Effector memory CD8-positive, alpha-beta T cell (primary cell): Measurements from ENCODE around the gene RBM20.
"Not testable (repeated sequence)": the region's sequence is repeated elsewhere in the genome, so short reads cannot be mapped to it uniquely, and the experiment has no call there.

ENCODE experiments used
- ATAC-seq: fragments of 150-1000 bp; cut with Tn5 transposase; replicated peaks from 2 replicates; pipeline ENCODE4 v1.10.0; 2021; ENCODE audit warnings: mild to moderate bottlenecking, moderate library complexity
- DNase-seq, 3 experiments: peaks; one replicate each; pipeline ENCODE4 v3.0.0; 2021
- H3K27ac Mint-ChIP-seq, 2 donors: one replicate each; pipeline ENCODE4 v1.8.0; 2022; ENCODE audit warnings: mild to moderate bottlenecking in 2 of 2, mixed read lengths in 2 of 2, moderate library complexity in 2 of 2
- H3K27me3 Mint-ChIP-seq, 2 donors: one replicate each; pipeline ENCODE4 v1.8.0; 2022; ENCODE audit warnings: mixed read lengths in 2 of 2
- H3K36me3 Mint-ChIP-seq: one replicate; pipeline ENCODE4 v1.8.0; 2022; ENCODE audit warnings: mild to moderate bottlenecking, moderate library complexity, mixed read lengths; ENCODE audit not compliant: insufficient read depth
- H3K4me1 Mint-ChIP-seq, 2 donors: one replicate each; pipeline ENCODE4 v1.8.0; 2022; ENCODE audit warnings: low read depth in 2 of 2, mixed read lengths in 2 of 2
- H3K4me3 Mint-ChIP-seq, 2 donors: one replicate each; pipeline ENCODE4 v1.8.0; 2022; ENCODE audit warnings: mild to moderate bottlenecking in 2 of 2, mixed read lengths in 2 of 2, moderate library complexity in 2 of 2
- H3K9me3 Mint-ChIP-seq, 2 donors: one replicate each; pipeline ENCODE4 v1.8.0; 2022; ENCODE audit warnings: mixed read lengths in 2 of 2

RBM20 gene

GRCh38 chr10:110757586-110757985 is 113.5 kb downstream of the RBM20 start:
- ATAC-seq = no peak

DNA sequence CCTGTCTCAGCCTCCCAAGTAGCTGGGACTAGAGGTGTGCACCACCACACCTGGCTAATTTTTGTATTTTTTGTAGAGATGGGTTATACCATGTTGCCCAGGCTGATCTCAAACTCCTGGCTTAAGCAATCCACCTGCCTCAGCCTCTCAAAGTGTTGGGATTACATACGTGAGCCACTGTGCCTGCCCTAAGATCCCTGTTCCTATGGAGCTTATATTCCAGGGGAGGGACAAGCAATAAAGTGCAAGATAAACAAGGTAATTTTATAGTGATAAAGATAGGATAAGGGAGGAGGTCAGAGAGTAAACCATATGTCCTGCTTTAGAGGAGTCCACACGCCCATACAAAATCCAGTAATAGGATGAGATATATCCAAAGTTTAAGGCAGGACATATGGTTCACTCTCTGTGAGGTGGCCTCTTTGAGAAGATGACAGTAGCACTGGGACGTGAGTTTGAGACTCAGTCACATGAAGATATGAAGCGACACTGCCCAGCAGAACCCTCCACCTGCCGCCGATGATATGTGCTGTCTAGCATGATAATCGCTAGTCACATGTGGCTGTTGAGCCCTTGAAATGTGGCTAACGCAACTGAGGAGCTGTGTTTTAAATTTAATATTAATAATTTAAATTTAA is 114.1 kb downstream of the RBM20 start:
- DNase-seq (no peak), ATAC-seq (no peak)
- no peak overlapping the region for H3K4me3 Mint-ChIP-seq
- no peak overlapping the region for H3K27ac Mint-ChIP-seq
- H3K4me1 Mint-ChIP-seq = no peaks in the 10 kb centered on the region
- H3K9me3 Mint-ChIP-seq = no peaks in the 10 kb centered on the region
- no peaks in the 10 kb centered on the region for H3K36me3 Mint-ChIP-seq
- H3K27me3 Mint-ChIP-seq = peaks cover 10 to 11% of the 10 kb centered on the region in 2 donors

More at GRCh38 chr10:110757586-110757985, 113.5 kb downstream of the RBM20 start:
- Mint-ChIP-seq H3K27ac (no peak overlapping the region), H3K27me3 (peaks cover 5% of the 10 kb centered on the region in 2 donors), H3K9me3 (no peaks in the 10 kb centered on the region), H3K36me3 (no peaks in the 10 kb centered on the region), H3K4me1 (no peaks in the 10 kb centered on the region), H3K4me3 (no peak overlapping the region)
- no peak for DNase-seq

- Mint-ChIP-seq H3K4me3 (no peak overlapping the region), H3K36me3 (no peaks in the 10 kb centered on the region), H3K9me3 (no peaks in the 10 kb centered on the region), H3K4me1 (no peaks in the 10 kb centered on the region), H3K27ac (peak overlapping the region in 1 of 2 donors; percentile 47), H3K27me3 (peaks cover 17 to 18% of the 10 kb centered on the region in 2 donors)
- ATAC-seq = no peak
- DNase-seq = no peak
Measured at GRCh38 chr10:110758898-110759297, 114.8 kb downstream of the RBM20 start.

DNA sequence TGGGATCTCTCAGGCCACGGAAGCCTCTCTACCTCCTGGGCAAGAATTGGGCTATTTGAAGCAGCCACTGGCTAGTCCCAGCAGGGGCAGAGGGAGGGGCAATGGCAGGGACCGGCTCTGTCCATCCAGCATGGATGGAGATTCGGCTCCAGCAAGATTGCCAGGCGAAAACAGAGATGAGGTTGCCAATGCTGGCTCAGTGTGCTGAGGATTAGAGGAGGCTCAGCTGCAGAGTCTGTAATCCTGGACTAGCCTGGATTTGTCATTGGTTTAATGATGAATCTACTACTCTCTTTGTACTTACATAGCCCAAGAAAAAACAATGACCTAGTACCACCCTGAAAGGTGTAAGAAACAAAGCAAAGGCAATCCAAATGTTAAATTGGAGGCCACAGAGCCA is 115.4 kb downstream of the RBM20 start:
- H3K9me3 Mint-ChIP-seq = no peaks in the 10 kb centered on the region
- no peak overlapping the region for H3K4me3 Mint-ChIP-seq
- H3K4me1 Mint-ChIP-seq = peaks cover 0 to 4% of the 10 kb centered on the region in 2 donors
- no peak for ATAC-seq
- H3K27ac Mint-ChIP-seq = peak overlapping the region in 1 of 2 donors; percentile 47
- H3K36me3 Mint-ChIP-seq = no peaks in the 10 kb centered on the region
- H3K27me3 Mint-ChIP-seq = peaks cover 19 to 24% of the 10 kb centered on the region in 2 donors
- no peak for DNase-seq

DNA sequence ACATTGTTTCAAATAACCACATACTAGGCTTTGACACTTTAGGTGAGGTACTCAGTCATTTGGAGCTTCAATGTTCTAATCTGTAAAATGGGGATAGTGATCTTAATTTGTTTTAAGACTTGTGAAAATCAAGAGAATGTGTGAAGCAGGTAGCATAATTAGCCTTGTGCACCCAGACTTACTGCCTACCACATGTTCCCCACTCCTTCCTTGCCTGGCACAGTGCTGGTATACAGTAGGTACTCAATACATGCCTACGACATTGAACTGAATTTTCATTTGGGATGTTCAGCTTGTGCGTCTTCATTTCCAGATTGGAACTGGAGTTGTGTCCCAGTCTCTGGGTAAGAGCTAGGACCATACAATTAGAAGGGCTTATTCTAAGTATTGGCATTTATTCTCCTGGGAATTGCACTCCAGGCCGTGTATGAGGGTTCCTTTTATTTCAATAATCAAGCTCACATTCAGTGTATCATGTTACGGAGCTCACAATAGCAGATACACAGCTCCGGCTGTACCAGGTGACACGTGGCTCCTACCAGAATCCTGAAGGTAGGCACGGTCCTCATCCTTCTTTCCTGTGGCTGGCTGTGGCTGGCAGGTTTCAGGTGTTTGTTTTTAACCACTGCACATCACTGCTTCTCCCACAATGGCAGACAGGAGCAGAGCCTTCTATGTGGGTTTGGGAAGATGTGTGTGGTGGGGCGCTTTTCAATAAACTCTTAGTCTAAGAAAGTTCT is 118.1 kb downstream of the RBM20 start:
- Mint-ChIP-seq H3K4me1 (peaks cover 0 to 17% of the 10 kb centered on the region in 2 donors), H3K27ac (peak overlapping the region in 1 of 2 donors; percentile 1), H3K4me3 (no peak overlapping the region), H3K27me3 (peaks cover 19 to 28% of the 10 kb centered on the region in 2 donors), H3K36me3 (no peaks in the 10 kb centered on the region), H3K9me3 (no peaks in the 10 kb centered on the region)
- DNase-seq (no peak), ATAC-seq (no peak)

- no peak for ATAC-seq
- no peak overlapping the region for H3K4me3 Mint-ChIP-seq
- peak overlapping the region in 1 of 2 donors; percentile 1 for H3K27ac Mint-ChIP-seq
- no peaks in the 10 kb centered on the region for H3K36me3 Mint-ChIP-seq
- H3K4me1 Mint-ChIP-seq = peaks cover 0 to 17% of the 10 kb centered on the region in 2 donors
- no peaks in the 10 kb centered on the region for H3K9me3 Mint-ChIP-seq
- no peak for DNase-seq
- peaks cover 19 to 28% of the 10 kb centered on the region in 2 donors for H3K27me3 Mint-ChIP-seq
Measured at GRCh38 chr10:110762849-110763211, 118.7 kb downstream of the RBM20 start.

- Mint-ChIP-seq H3K9me3 (no peaks in the 10 kb centered on the region), H3K36me3 (no peaks in the 10 kb centered on the region), H3K27ac (no peak overlapping the region), H3K4me1 (peaks cover 0 to 17% of the 10 kb centered on the region in 2 donors), H3K27me3 (peaks cover 19 to 28% of the 10 kb centered on the region in 2 donors), H3K4me3 (peak overlapping the region; percentile 22 to 47)
- DNase-seq = no peak
- no peak for ATAC-seq
Measured at GRCh38 chr10:110764378-110764777, 120.2 kb downstream of the RBM20 start.

DNA sequence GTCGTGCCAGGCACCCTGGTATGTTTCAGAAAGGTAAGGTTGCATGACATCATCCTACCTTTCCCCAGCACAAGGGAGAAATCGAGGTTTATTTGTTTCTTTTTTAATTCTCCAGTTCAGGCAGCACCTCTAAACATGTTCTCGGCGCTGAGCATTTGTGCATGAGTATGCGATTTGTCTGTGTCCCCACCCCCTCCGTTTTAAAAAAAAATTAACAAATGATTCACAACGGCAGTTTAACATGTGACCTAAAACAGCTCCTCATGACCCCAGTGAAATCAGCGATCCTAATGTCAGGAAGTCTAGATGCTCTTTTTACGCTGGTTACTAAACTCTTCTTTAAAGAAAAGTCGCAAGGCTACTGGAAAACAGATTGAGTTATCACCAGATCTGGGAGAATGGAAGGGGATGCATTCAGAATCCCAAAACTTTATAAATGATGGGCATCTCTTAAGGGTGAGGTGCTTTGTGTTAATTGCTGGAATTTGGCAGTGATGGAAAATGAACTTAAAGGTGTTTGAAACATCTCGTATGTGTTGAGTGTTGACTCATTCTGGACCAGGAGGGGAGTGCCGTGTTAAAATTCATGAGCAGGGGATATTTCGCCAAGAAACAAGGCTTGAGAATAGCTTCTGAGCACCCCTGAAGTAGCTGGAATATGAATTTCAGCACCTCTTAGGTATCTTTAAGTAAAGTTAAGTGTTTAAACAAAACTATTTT is 120.8 kb downstream of the RBM20 start:
- no peak overlapping the region for H3K27ac Mint-ChIP-seq
- ATAC-seq (no peak), DNase-seq (no peak)
- H3K27me3 Mint-ChIP-seq = peaks cover 19 to 28% of the 10 kb centered on the region in 2 donors
- no peaks in the 10 kb centered on the region for H3K9me3 Mint-ChIP-seq
- no peaks in the 10 kb centered on the region for H3K36me3 Mint-ChIP-seq
- peak overlapping the region; percentile 22 to 47 for H3K4me3 Mint-ChIP-seq
- H3K4me1 Mint-ChIP-seq = peaks cover 0 to 17% of the 10 kb centered on the region in 2 donors

GRCh38 chr10:110765513-110766319 is 121.6 kb downstream of the RBM20 start:
- DNase-seq (no peak), ATAC-seq (no peak)
- H3K9me3 Mint-ChIP-seq = no peaks in the 10 kb centered on the region
- H3K4me1 Mint-ChIP-seq = peaks cover 0 to 17% of the 10 kb centered on the region in 2 donors
- H3K27ac Mint-ChIP-seq = no peak overlapping the region
- H3K27me3 Mint-ChIP-seq = peaks cover 19 to 28% of the 10 kb centered on the region in 2 donors
- no peaks in the 10 kb centered on the region for H3K36me3 Mint-ChIP-seq
- peak overlapping the region in 1 of 2 donors; percentile 47 for H3K4me3 Mint-ChIP-seq

DNA sequence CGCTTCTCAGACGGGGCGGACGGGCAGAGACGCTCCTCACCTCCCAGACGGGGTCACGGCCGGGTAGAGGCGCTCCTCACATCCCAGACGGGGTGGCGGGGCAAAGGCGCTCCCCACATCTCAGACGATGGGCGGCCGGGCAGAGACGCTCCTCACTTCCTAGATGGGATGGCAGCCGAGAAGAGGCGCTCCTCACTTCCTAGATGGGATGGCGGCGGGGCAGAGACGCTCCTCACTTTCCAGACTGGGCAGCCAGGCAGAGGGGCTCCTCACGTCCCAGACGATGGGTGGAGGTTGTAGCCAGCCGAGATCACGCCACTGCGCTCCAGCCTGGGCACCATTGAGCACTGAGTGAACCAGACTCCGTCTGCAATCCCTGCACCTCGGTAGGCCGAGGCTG is 123.5 kb downstream of the RBM20 start:
- not testable (repeated sequence) for ATAC-seq, DNase-seq, H3K9me3 Mint-ChIP-seq, H3K27ac Mint-ChIP-seq, H3K36me3 Mint-ChIP-seq, H3K4me3 Mint-ChIP-seq
- peaks cover 14 to 23% of the 10 kb centered on the region in 2 donors for H3K27me3 Mint-ChIP-seq
- H3K4me1 Mint-ChIP-seq = peaks cover 0 to 17% of the 10 kb centered on the region in 2 donors

DNA sequence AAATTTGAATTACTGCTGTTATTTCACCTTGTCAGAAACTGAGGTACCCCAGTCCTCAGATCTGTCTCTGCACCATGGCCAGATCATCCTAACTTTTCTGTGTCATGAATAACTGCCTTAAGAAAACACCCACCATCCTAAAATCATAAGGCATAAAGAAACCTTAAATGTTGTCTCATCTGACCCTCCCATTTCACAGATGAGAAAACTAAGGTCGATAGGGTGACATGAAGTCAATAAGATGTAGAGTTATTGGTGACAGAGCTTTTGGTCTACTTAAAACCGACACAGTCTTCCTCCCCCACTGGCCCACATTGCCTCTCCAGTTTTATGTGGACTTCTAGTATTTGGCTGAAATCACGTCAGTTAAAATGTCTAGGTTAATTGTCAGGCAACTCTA is 126.1 kb downstream of the RBM20 start:
- no peak for ATAC-seq
- DNase-seq = no peak
- Mint-ChIP-seq H3K36me3 (no peaks in the 10 kb centered on the region), H3K9me3 (no peaks in the 10 kb centered on the region), H3K27ac (no peak overlapping the region), H3K4me3 (no peak overlapping the region), H3K27me3 (no peaks in the 10 kb centered on the region), H3K4me1 (peaks cover 9 to 18% of the 10 kb centered on the region in 2 donors)

DNA sequence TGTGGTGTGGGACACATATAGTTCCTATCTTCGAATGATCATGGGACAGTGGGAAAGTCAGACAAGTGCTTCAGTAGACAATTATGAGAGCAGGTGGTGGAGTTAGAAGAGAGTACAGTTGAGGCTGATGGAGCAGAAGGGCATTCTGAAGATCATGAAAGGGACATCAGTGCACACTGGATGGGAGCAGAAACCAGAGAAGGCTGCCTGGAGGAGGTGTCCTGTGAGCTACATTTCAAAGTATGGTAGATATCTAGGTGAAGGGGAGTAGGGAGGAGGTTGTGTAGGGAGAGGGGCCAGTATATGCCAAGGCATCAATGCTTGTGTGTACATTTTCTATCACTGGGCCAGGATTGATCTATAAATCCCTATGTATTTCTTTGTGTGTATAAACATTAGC is 127.3 kb downstream of the RBM20 start:
- Mint-ChIP-seq H3K9me3 (no peaks in the 10 kb centered on the region), H3K4me3 (no peak overlapping the region), H3K27me3 (no peaks in the 10 kb centered on the region), H3K36me3 (peaks cover 3% of the 10 kb centered on the region), H3K27ac (no peak overlapping the region), H3K4me1 (peaks cover 11 to 16% of the 10 kb centered on the region in 2 donors)
- ATAC-seq = no peak
- no peak for DNase-seq

DNA sequence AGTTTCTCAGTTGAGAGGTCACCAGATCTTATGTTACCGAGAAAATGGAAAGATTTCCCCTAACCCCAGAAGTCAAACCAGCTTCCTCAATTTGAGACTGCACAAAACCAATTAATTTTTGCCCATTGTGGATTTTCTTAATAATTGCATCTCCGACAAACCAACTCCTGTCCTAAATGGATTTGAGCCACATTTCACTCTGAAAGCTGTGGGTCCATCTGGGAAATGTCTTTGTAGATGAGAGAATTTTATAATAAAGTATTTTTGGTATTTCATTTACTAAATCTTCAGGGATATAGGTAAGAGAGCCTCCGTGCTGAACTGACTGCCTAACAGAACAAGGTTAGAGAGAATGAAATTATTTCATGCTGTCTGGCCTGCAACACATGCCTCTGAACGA is 127.9 kb downstream of the RBM20 start:
- H3K27ac Mint-ChIP-seq = no peak overlapping the region
- no peak for DNase-seq
- no peak overlapping the region for H3K4me3 Mint-ChIP-seq
- peaks cover 3% of the 10 kb centered on the region for H3K36me3 Mint-ChIP-seq
- no peaks in the 10 kb centered on the region for H3K27me3 Mint-ChIP-seq
- no peak for ATAC-seq
- H3K4me1 Mint-ChIP-seq = peaks cover 11 to 16% of the 10 kb centered on the region in 2 donors
- H3K9me3 Mint-ChIP-seq = no peaks in the 10 kb centered on the region
